Stromal cell of bone marrow (primary cell): ENCODE data around the gene MARVELD3.
"Not testable (repeated sequence)": the region's sequence is repeated elsewhere in the genome, so short reads cannot be mapped to it uniquely, and the experiment has no call there.

ENCODE experiments used
- DNase-seq: peaks from one replicate; pipeline ENCODE4 v3.0.0-alpha.2; 2012; ENCODE audit warnings: low read depth

Gene MARVELD3

DNA sequence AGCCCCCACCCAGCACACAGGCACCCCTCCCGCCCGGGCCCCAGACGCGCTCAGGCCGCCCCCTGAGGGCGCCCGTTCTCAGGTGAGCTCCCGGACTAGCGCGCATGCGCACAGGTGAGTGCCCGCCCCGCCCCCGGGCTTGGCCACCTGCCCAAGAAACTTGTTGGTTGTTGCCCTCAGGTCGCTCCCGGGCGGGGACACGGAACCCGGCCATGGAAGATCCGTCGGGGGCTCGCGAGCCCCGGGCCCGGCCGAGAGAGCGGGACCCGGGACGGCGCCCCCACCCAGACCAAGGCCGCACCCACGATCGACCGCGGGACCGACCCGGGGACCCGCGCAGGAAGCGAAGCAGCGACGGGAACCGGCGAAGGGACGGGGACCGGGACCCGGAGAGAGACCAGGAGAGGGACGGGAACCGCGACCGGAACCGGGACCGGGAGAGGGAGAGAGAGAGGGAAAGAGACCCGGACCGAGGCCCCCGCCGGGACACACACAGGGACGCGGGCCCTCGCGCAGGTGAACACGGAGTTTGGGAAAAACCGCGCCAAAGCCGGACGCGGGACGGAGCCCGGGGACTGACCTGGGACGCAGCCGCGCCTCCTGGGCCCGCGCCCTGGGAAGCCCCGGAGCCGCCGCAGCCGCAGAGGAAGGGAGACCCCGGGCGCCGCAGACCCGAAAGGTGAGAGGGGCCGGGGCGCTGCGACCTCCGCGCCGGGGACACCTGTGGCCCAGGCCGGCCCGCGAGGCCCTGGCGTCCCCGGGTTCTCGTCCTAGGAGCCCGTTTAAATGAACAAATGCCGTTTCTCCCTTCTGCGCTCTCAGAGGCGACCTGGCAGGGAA lies at the start of gene MARVELD3:
Gene MARVELD3, plus strand, starts transcription at position 167 of the 840 bp plus-strand sequence. Its CDS starts 46 bp downstream, at position 213.
- no peak for DNase-seq

DNA sequence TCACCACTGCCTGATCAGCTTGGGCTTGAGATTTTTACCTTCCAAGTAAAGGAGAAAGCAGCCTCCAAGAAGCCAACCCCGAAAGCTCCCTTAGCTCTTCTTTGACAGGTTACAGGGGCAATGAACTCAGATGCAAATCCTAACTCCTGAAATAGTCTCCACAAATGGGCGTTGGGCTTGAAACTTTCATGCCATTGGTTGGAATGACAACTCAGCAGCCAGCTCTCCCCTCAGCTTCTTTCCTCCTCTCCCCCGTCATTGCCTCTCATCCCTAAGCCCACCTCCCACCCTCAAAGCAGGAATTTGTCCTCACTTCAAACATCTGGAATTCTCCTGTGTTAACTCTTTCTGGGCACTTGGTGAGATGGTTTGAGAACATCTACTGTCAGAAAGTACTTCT lies 49.0 kb upstream of the MARVELD3 start, which contains the start of gene TAT:
Gene TAT, minus strand, starts transcription at position 122 of the 400 bp plus-strand sequence. CDS start 677 bp downstream, outside the sequence.
- DNase-seq, result no peak

GRCh38 chr16:71582553-71582848 lies 43.5 kb upstream of the MARVELD3 start:
- not testable (repeated sequence) for DNase-seq

- DNase-seq, result no peak
Observed at GRCh38 chr16:71584543-71585317, 41.3 kb upstream of the MARVELD3 start.

DNA sequence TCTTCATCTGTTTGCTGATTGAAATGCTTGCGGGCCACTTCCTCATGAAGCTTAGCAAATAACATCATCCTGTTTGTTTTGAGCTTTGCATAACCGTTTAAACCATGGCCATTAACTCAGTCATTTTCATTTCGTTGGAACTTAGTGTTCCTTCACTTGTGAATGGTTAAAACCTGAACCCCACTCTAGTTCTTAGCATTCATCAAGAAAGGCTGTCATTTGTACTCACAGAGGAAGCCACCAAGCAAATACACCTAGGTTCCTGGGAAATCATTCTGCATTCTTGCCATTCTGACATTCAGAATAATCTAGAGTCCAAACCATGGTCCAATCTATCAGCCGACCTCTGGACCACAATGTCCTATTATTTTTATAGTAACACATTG lies 40.7 kb upstream of the MARVELD3 start:
- no peak for DNase-seq

- not testable (repeated sequence) for DNase-seq
Observed at GRCh38 chr16:71589334-71589733, 36.6 kb upstream of the MARVELD3 start.

DNA sequence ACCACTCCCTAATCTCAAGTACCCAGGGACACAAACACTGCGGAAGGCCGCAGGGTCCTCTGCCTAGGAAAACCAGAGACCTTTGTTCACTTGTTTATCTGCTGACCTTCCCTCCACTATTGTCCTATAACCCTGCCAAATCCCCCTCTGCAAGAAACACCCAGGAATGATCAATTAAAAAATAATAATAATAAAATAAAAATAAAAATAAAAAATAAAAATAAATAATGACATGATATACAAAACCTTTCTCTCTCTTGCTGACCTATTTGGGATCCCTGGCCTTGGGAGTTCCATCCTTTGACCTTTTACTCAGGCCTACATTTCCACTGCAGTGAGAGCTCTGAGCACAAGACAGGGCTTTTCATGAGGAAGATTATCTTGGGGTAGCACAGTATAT lies 35.9 kb upstream of the MARVELD3 start:
- DNase-seq, result not testable (repeated sequence)

DNA sequence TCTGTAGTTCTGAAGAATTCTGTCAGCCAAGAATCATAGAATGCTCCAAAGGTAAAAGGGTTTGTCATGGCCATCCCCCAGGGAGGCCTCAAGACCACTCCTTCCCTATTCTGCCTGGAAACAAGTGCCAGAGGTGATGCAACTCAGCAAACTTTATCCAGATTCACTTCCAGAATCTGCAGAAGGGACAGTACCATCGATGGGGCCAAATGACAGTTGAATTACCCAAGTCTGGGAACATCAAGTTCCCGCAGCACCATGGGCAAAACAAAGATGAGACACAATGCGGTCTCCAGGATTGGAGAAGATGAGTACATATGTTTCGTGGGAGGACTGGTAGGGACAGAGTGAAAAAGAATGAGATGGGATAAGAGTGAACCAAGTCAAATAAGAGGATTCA lies 35.4 kb upstream of the MARVELD3 start:
- DNase-seq, result no peak

DNA sequence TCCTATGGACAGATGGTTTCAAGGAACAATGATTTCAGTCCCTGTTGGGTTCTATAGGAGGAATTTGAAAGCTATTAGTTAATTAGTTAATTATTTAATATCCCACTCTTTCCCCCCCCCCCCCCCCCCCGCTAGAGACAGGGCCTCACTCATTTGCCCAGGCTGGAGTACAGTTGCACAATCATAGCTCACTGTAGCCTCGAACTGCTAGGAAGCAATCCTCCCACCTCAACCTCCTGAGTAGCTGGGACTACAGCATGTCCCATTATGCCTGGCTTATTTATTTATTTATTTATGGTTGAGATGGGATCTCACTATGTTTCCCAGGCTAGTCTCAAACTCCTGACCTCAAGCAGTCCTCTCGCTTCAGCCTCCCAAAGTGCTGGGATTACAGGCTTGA lies 34.1 kb upstream of the MARVELD3 start:
- DNase-seq, result no peak

- no peak for DNase-seq
Observed at GRCh38 chr16:71593048-71593999, 32.7 kb upstream of the MARVELD3 start.

- no peak for DNase-seq
Observed at GRCh38 chr16:71594000-71594646, 31.9 kb upstream of the MARVELD3 start.

GRCh38 chr16:71595340-71595826 lies 30.6 kb upstream of the MARVELD3 start:
- DNase-seq, result not testable (repeated sequence)

DNA sequence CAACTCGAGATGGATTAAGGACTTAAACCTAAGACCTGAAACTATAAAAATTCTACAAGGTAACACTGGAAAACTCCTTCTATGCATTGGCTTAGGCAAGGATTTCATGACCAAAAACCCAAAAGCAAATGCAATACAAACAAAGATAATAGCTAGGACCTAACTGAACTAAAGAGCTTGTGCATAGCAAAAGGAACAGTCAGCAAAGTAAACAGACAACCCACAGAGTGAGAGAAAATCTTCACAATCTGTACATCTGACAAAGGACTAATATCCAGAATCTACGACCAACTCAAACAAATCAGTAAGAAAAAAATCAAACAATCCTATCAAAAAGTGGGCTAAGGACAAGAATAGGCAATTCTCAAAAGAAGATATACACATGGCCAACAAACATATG lies 27.6 kb upstream of the MARVELD3 start:
- DNase-seq, result not testable (repeated sequence)

DNA sequence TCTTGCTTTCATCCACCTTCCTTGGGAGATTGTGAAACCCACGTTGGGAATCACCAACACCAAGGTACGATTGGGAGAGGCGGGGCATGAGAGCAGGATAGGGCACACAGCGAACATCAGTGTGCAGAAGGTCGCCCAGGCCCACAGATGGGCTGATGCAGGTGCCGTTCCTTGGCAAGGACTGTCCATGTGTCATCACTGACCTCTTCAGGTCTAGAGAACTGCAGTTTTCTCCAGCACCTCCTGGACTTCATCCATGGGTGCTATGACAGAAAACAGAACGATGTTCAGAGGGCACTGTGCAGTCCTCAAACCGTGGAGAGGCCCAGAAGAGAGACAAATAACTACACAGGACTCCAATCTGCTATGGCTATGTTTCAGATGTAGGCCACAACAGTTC lies 25.2 kb upstream of the MARVELD3 start:
- DNase-seq, result no peak

- no peak for DNase-seq
Observed at GRCh38 chr16:71609066-71609465, 16.9 kb upstream of the MARVELD3 start.

- no peak for DNase-seq
Observed at GRCh38 chr16:71610447-71610846, 15.5 kb upstream of the MARVELD3 start.

GRCh38 chr16:71610936-71611871 lies 14.8 kb upstream of the MARVELD3 start:
- peak; percentile 20 for DNase-seq

DNA sequence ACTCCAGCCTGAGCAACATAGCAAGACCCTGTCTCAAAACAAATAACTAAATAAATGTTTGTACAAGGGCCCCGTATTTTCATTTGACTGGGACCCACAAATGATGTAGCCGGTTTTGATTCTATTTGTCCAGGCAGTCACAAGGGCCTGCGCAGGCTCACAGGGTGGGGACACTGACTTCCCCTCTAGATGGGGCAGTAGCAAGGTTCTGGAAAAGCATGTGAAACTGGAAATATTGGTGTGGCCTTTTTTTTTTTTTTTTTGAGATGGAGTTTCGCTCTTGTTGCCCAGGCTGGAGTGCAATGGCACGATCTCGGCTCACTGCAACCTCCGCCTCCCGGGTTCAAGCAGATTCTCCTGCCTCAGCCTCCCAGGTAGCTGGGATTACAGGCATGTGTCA lies 11.0 kb upstream of the MARVELD3 start:
- not testable (repeated sequence) for DNase-seq

- no peak for DNase-seq
Observed at GRCh38 chr16:71618429-71618828, 7.6 kb upstream of the MARVELD3 start.

- DNase-seq, result no peak
Observed at GRCh38 chr16:71622088-71622487, 3.9 kb upstream of the MARVELD3 start.
